Esophagus muscularis mucosa (tissue), 4 donors: Measurements from ENCODE around the gene GALM.

Source experiments
- EP300 ChIP-seq: sonication (generic); formaldehyde crosslinking; IDR thresholded peaks from one replicate; pipeline ENCODE4 v1.6.1; 2017; ENCODE audit warnings: antibody characterized with exemption
- POLR2A ChIP-seq: fragments of 450-650 bp; IDR thresholded peaks from one replicate; pipeline ENCODE4 v1.6.1; 2017; ENCODE audit warnings: antibody characterized with exemption, moderate library complexity, mild to moderate bottlenecking, low read depth
- POLR2AphosphoS5 ChIP-seq, 2 donors: sonication (generic); formaldehyde crosslinking; IDR thresholded peaks; one replicate each; pipeline ENCODE4 v1.6.1; 2017; ENCODE audit warnings: antibody characterized with exemption in 2 of 2
- TF ChIP-seq, protein P1 (sequence below), 3 experiments: fragments of 200-600 bp in 2 of 3; fragments of 450-650 bp in 1 of 3; sonication (generic) in 2 of 3; IDR thresholded peaks; one replicate each; pipeline ENCODE4 v1.5.1; 2017 to 2019; ENCODE audit warnings: antibody characterized with exemption in 3 of 3, mild to moderate bottlenecking in 2 of 3, moderate library complexity in 1 of 3

- TF ChIP-seq, protein P1, sequence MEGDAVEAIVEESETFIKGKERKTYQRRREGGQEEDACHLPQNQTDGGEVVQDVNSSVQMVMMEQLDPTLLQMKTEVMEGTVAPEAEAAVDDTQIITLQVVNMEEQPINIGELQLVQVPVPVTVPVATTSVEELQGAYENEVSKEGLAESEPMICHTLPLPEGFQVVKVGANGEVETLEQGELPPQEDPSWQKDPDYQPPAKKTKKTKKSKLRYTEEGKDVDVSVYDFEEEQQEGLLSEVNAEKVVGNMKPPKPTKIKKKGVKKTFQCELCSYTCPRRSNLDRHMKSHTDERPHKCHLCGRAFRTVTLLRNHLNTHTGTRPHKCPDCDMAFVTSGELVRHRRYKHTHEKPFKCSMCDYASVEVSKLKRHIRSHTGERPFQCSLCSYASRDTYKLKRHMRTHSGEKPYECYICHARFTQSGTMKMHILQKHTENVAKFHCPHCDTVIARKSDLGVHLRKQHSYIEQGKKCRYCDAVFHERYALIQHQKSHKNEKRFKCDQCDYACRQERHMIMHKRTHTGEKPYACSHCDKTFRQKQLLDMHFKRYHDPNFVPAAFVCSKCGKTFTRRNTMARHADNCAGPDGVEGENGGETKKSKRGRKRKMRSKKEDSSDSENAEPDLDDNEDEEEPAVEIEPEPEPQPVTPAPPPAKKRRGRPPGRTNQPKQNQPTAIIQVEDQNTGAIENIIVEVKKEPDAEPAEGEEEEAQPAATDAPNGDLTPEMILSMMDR (IDR thresholded peaks at IDR 0.05): no peak
- TF ChIP-seq POLR2A (no peak), EP300 (no peak), POLR2AphosphoS5 (IDR thresholded peaks at IDR 0.05) (no peak)
Measured at GRCh38 chr2:38723173-38723572, 57.3 kb downstream of the GALM start.
